Measurements from ENCODE around the gene PLEKHM3.

DNA sequence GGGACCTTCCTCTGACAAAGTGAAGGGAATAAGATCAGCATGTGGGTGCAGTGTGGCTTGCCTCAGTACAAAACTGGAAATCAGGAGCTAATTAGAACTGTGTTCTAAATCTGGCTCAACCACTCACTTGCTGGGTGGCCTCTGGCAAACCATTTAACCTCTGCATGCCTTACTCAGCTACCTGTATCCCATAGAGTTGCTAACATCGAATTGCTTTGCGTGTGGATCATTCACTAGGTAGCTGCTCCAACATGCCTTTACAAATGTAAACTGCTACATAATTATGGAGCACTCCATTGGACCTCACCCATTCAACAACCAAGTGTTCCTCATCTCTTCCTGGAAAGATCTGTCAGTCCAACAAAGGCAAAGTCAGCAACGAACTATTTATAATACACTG lies 19.0 kb downstream of the PLEKHM3 start:
- TF ChIP-seq, protein P1, sequence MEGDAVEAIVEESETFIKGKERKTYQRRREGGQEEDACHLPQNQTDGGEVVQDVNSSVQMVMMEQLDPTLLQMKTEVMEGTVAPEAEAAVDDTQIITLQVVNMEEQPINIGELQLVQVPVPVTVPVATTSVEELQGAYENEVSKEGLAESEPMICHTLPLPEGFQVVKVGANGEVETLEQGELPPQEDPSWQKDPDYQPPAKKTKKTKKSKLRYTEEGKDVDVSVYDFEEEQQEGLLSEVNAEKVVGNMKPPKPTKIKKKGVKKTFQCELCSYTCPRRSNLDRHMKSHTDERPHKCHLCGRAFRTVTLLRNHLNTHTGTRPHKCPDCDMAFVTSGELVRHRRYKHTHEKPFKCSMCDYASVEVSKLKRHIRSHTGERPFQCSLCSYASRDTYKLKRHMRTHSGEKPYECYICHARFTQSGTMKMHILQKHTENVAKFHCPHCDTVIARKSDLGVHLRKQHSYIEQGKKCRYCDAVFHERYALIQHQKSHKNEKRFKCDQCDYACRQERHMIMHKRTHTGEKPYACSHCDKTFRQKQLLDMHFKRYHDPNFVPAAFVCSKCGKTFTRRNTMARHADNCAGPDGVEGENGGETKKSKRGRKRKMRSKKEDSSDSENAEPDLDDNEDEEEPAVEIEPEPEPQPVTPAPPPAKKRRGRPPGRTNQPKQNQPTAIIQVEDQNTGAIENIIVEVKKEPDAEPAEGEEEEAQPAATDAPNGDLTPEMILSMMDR (conservative IDR thresholded peaks at IDR 0.05), result no peak
- no peak for TF ChIP-seq EZH2 (IDR thresholded peaks at IDR 0.05; ENCODE audit: low read depth)
